Stimulated activated CD8-positive, alpha-beta memory T cell treated with anti-CD3 and anti-CD28 coated beads, Interleukin-4, amount 100 ng/mL, for 48 hours (primary cell): ENCODE data around the gene PBX1.
"Not testable (repeated sequence)": the region's sequence is repeated elsewhere in the genome, so short reads cannot be mapped to it uniquely, and the experiment has no call there.

ENCODE experiments used
- DNase-seq: peaks from one replicate; pipeline ENCODE4 v3.0.0-alpha.2; 2020

PBX1 gene

GRCh38 chr1:164592634-164593033 lies 33.6 kb downstream of the PBX1 start:
- no peak for DNase-seq

GRCh38 chr1:164595212-164595611 lies 36.2 kb downstream of the PBX1 start:
- DNase-seq, result no peak

- no peak for DNase-seq
Observed at GRCh38 chr1:164596172-164596571, 37.2 kb downstream of the PBX1 start.

DNA sequence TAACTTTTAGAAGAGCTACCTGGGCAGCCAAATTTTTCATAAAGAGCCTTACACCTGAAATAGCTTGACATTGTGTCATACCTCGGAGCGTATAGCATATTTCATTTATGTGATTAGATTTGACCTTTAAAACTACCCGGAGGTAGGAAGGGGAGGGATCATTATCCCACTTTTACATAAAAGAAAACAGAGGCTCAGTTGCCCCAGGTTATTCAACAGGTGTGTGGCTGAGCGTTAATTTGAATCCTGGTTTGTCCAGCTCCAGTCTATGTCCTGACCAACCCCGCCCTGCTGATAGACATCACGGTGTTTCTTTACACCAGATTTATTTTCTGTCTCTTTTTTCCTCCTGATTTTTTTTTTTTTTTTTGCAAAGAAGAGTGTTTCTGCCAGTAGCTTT lies 39.7 kb downstream of the PBX1 start:
- DNase-seq, result no peak

GRCh38 chr1:164599272-164599671 lies 40.3 kb downstream of the PBX1 start:
- DNase-seq, result no peak

DNA sequence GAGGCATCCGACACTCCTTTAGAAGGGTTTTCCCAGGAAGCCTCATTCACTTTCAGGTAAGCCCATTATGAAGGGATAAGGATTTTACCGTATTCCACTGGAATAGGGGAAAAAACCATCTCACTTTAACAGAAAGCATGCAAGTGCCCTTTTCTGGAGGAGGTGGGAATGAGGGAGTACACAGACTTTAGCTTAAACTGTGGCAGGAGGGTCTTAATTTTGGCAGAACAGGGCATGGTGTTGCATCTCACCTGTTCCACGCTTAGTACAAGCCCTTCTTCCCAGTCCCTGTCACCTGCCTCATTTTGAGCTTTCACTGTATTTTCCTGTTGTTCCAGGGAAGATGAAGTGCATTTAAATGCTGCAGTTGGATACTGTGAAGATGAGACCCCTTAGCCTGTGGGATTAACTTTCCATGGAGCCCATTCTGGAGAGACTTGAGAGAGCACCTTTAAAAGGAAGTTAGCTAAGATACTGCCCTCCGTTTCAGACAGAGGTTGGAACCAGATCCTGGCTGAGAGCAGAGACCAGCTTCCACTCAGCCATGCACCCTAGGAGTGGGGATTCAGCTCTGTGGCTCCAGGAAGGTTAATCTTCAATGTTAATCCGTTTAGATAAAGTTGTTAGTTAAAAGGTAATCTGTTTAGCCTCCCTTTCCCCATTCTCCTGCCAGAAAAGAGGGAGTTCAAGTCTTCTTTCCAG lies 42.6 kb downstream of the PBX1 start:
- DNase-seq, result no peak

- no peak for DNase-seq
Observed at GRCh38 chr1:164602101-164602422, 43.1 kb downstream of the PBX1 start.

DNA sequence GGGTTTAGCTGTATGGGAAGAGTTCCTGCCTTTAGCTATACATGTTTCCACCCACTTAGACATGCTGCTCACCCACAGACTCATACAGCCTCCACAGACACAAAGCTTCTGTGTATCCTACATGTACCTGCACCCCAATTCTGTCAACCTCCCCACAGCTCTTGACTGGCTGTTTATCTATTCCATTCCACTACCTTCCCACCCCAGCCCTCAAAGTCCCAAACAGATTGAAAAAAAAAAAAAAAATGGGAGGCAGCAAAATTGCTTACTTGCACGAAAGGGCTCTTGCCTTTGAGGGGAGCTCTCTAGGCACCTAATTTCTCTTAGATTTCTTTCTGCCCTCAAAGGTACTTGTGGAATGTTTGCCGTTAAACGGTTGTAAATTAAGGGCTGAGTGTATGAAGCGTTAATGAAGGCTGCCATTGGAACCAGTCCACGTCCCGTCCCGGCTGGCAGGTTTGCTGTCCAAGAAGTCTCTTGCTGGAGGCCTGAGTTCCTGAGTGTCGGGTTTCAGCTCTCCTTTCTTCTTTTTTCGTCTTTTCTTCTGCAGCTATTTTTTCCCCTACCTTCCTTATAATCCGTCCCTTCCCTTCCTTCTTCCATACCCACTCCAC lies 43.6 kb downstream of the PBX1 start:
- DNase-seq, result no peak

DNA sequence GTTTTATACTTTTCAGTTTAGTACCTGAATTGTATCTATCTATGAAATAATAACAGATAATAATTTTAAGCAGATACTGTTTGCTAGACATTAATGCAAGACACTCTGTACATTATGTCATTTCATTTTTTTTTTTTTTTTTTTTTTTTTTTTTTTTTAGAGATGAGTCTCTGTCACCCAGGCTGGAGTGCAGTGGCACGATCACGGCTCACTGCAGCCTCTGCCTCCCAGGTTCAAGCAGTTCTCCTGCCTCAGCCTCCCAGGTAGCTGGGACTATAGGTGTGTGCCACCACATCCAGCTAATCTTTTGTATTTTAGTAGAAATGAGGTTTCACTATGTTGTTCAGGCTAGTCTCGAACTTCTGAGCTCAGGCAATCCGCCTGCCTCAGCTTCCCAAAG lies 44.8 kb downstream of the PBX1 start:
- not testable (repeated sequence) for DNase-seq

DNA sequence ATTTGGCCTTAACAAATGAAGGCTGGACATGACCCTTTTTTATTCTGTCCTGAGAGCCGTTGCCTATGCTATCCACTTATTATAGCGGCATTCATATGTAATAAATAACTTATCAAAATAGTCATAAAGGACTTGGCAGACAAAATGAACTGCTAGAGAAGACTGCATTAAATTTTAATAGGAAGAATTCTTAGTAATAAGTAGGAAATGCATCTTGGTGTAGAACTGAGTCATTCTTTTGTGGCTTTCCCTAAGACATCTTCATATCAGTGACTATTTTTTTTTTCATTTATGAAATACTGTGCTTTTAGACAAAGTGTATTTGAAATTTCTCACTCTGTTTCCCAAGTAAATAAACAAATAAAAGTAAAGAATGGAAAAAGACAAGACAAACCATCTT lies 45.6 kb downstream of the PBX1 start:
- no peak for DNase-seq

DNA sequence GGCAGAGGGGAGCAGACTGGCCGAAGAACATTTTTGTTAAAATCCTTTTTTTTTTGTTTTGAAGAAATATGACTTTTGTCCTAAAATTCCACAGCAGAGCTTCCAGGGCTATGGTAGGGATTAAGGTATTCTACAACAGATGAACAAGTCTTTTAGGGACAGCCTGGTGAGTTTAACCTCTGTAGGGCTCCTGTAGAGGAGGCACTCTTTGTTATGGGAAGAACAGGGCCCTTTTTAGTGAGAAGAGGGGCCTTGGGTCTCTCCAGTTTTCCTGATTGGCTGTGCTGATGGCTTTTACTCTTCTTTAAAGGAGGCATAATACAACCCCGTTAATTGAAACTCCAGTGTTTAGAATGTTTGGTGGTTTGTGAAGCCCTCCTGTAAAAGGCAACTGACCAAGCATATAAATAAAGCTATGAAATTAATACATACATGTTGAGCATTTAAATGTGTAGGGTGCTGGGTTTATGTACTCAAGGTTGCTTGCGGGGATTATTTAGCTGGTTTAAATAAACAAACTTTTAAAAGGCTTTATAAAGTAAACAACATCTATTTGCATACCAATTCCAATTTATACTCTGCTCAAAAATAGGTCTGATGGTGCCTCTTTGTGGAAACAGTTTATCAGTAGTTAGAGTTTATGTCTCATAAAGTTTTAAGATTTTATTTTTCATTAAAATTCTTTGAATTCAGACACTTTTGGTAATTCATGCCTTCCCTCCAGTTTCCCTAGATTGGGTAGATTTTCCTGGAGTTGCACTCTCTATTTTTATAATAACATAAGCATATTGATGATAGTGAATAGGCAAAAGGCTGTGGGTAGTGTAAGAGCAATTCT lies 46.5 kb downstream of the PBX1 start:
- no peak for DNase-seq

GRCh38 chr1:164607351-164607750 lies 48.4 kb downstream of the PBX1 start:
- DNase-seq, result no peak

DNA sequence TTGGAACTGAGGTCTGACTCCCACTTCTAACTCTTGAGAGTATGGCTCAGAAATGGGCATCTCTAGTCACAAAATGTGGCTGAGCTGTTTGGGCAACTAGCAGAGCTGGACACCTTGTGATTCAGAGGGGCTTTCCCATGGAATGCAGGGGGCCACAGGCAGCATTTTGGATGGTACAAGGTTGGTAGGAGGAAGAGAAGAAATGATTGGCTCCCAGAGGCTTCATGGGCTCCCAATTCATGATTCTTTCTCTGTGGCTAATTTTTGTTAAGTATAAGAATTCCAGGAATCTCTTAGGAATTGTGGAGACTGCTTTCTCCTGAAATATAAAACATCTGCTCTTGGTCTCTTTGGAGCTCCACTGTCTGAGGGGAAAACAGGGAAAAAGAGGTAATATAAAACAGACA lies 49.7 kb downstream of the PBX1 start:
- no peak for DNase-seq

DNA sequence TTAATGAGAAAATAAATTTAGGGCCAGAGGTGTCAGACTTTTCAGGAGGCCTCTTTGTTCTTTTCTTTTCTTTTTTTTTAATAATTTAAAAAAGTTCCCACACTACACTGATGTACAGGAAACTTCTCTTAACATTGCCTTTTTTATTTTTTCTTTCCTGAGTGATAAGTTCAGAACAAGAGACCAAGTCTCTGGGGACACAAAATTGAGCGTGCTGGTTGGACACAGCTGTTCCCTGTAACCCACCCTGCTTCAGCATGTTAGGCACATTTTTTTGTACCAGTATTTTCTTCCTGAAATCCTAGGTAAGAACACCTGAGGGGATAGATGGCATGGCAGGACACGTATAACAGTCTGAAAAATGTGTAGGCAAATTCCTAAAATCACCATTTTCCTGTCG lies 50.1 kb downstream of the PBX1 start:
- no peak for DNase-seq

GRCh38 chr1:164610538-164611222 lies 51.7 kb downstream of the PBX1 start:
- no peak for DNase-seq

- DNase-seq, result no peak
Observed at GRCh38 chr1:164611754-164612642, 53.0 kb downstream of the PBX1 start.

- no peak for DNase-seq
Observed at GRCh38 chr1:164613176-164613575, 54.2 kb downstream of the PBX1 start.

DNA sequence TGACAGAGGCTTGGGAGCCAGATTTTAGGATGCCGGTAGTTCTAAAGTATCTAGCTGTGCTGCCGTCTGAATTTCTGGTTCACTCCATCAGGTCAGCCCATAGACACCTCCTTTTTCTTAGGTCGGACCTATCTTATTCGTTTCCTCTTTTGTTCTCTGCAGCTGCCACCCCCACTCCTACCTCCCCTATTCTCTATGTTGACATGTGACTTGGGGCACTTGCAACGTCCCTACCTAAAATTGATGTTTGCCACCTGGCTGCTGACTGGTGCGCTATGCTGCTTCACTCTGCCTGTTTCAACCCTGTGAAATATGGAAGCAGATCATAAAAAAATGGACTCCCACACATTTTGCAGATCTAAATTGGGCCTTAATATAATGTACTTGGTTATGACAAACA lies 55.3 kb downstream of the PBX1 start:
- no peak for DNase-seq

- no peak for DNase-seq
Observed at GRCh38 chr1:164617377-164618201, 58.6 kb downstream of the PBX1 start.

DNA sequence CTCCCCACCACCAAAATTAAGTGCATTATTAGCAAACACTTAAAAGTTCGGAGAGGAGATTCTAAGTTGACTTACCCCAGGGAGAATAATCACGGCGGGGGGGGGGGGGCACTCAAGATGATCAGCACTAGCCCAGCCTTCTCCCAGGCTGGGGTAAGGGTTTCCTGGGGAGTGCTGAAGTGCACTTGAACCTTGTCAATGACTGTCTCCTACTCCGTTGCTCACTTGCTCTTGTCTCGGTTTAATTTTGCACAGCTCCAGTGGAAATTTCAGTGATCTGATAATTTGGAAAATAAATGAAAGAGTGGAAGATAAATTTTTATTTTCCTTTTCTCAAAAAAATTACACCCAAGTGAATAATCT lies 59.2 kb downstream of the PBX1 start:
- no peak for DNase-seq

- no peak for DNase-seq
Observed at GRCh38 chr1:164619006-164619784, 60.2 kb downstream of the PBX1 start.
